HepG2 (cell line): ENCODE data around the gene MNX1. TPM values are rescaled to one million over a fixed set of nuclear protein-coding genes. Genes with fewer than 3 reads are reported as not detected.
A peak's percentile ranks its signal among the peaks of the same experiment; 100 is the strongest.

Experiments
- ARNT2 ChIP-seq: sonication (generic); formaldehyde crosslinking; IDR thresholded peaks from 2 replicates; pipeline ENCODE4 v1.8.0; 2022; ENCODE audit warnings: mild to moderate bottlenecking, low read depth, missing genetic modification reagents, moderate library complexity
- CCDC6 ChIP-seq: sonication (generic); formaldehyde crosslinking; IDR thresholded peaks from 2 replicates; pipeline ENCODE4 v1.8.1; 2022; ENCODE audit warnings: mild to moderate bottlenecking, missing genetic modification reagents, moderate library complexity
- FOXP4 ChIP-seq: sonication (generic); formaldehyde crosslinking; IDR thresholded peaks from 2 replicates; pipeline ENCODE4 v1.4.0; 2020; ENCODE audit warnings: missing genetic modification reagents
- GATAD1 ChIP-seq: IDR thresholded peaks from 2 replicates; pipeline ENCODE4 v1.6.1; 2016; ENCODE audit warnings: missing genetic modification reagents, missing compliant biosample characterization
- HINFP ChIP-seq: sonication (generic); formaldehyde crosslinking; IDR thresholded peaks from 2 replicates; pipeline ENCODE4 v1.4.0; 2020; ENCODE audit warnings: low read depth, mild to moderate bottlenecking, missing genetic modification reagents
- HNRNPK ChIP-seq: fragments of 200-400 bp; formaldehyde crosslinking; IDR thresholded peaks from 2 replicates; pipeline ENCODE4 v1.6.1; 2018; ENCODE audit warnings: low read length, low read depth, moderate library complexity, mild to moderate bottlenecking; ENCODE audit not compliant: poor library complexity, severe bottlenecking
- KLF6 ChIP-seq: IDR thresholded peaks from 2 replicates; pipeline ENCODE4 v1.8.0; 2016; ENCODE audit warnings: missing biosample characterization, missing genetic modification reagents
- SIX1 ChIP-seq: sonication (generic); formaldehyde crosslinking; IDR thresholded peaks from 2 replicates; pipeline ENCODE4 v1.4.0; 2020; ENCODE audit warnings: missing genetic modification reagents, borderline replicate concordance
- SNAPC4 ChIP-seq: sonication (generic); formaldehyde crosslinking; IDR thresholded peaks from 2 replicates; pipeline ENCODE4 v1.4.0; 2020; ENCODE audit warnings: mild to moderate bottlenecking, missing genetic modification reagents
- ZNF10 ChIP-seq: sonication (generic); formaldehyde crosslinking; IDR thresholded peaks from 2 replicates; pipeline ENCODE4 v1.4.0; 2020; ENCODE audit warnings: mild to moderate bottlenecking, low read depth, missing genetic modification reagents, borderline replicate concordance
- ZNF17 ChIP-seq: sonication (generic); formaldehyde crosslinking; IDR thresholded peaks from 2 replicates; pipeline ENCODE4 v1.5.0; 2020; ENCODE audit warnings: mild to moderate bottlenecking, missing genetic modification reagents
- ZNF18 ChIP-seq: sonication (generic); formaldehyde crosslinking; IDR thresholded peaks from 2 replicates; pipeline ENCODE4 v1.8.0; 2022; ENCODE audit warnings: mild to moderate bottlenecking, missing genetic modification reagents; ENCODE audit not compliant: insufficient replicate concordance
- ZNF530 ChIP-seq: sonication (generic); formaldehyde crosslinking; IDR thresholded peaks from 2 replicates; pipeline ENCODE4 v1.5.0; 2020; ENCODE audit warnings: low read depth, mild to moderate bottlenecking, missing genetic modification reagents
- ZNF770 ChIP-seq: sonication (generic); formaldehyde crosslinking; IDR thresholded peaks from 2 replicates; pipeline ENCODE4 v1.5.0; 2020; ENCODE audit warnings: mild to moderate bottlenecking, missing genetic modification reagents
- ZSCAN29 ChIP-seq: sonication (generic); formaldehyde crosslinking; conservative IDR thresholded peaks from 2 replicates; pipeline ENCODE4 v1.4.0; 2020; ENCODE audit warnings: mild to moderate bottlenecking, missing genetic modification reagents
- polyA plus RNA-seq, 8 experiments: library from polyadenylated mRNA; depleted of rRNA in 3 of 8; stranded (reverse) in 7 of 8; unstranded in 1 of 8; fragments of >200 nt; fragmentation: Illumina TruSeq in 4 of 8; extraction: Trizol in 4 of 8; gene quantifications; 2 replicates each; pipeline versions ENCODE4 v1.2.1 to v1.2.3, GENCODE V29; 2011 to 2016; ENCODE audit warnings: low read depth in 4 of 8, missing spikeins in 1 of 8, mixed read lengths in 1 of 8; ENCODE audit not compliant: insufficient read depth in 1 of 8
- total RNA-seq, 5 experiments: library from RNA; depleted of rRNA; stranded (reverse); fragments of >200 nt; fragmentation: Illumina TruSeq; extraction: Trizol; gene quantifications; 2 replicates each; pipeline ENCODE4 v1.2.3, GENCODE V29; 2016; ENCODE audit warnings: low read depth in 1 of 5

The MNX1 gene
- total and polyA plus RNA-seq, 2 of the 13 experiments (the other 11 are each of a cell fraction or from before 2014, with no cell fraction given): 0.94 to 6.1 TPM

GRCh38 chr7:156988343-156989185 is 21.9 kb downstream of the MNX1 start (continued):
- TF ChIP-seq FOXP4 (CRISPR knock-in tag) (peak; percentile 85), ZNF18 (no peak), ZNF530 (CRISPR knock-in tag) (no peak), HINFP (CRISPR knock-in tag) (peak; percentile 55; the same call in 1 of the 2 replicates), CCDC6 (CRISPR knock-in tag) (0 out of 2 replicates have a peak, but pooled peaks have one; percentile 70), KLF6 (CRISPR knock-in tag) (no peak), SNAPC4 (no peak), ZNF770 (CRISPR knock-in tag) (peak; percentile 32; the same call in 1 of the 2 replicates), GATAD1 (CRISPR knock-in tag) (peak; percentile 21; the same call in 1 of the 2 replicates), ZNF17 (CRISPR knock-in tag) (no peak), ARNT2 (no peak; the same call in 1 of the 2 replicates), ZSCAN29 (CRISPR knock-in tag) (peak; percentile 37; the same call in 1 of the 2 replicates), ZNF10 (CRISPR knock-in tag) (no peak), SIX1 (CRISPR knock-in tag) (peak; percentile 97), HNRNPK (no peak)
